Neural crest cell (in vitro differentiated cells): ENCODE results near the gene MDFIC2. TPM values are rescaled to one million over a fixed set of nuclear protein-coding genes. Genes with fewer than 3 reads are reported as not detected.
A peak's percentile ranks its signal among the peaks of the same experiment; 100 is the strongest.

Experiments used
- DNase-seq: peaks from one replicate; pipeline ENCODE4 v3.0.0; 2021; ENCODE audit warnings: low read depth, mixed read lengths, low spot score
- H3K27ac Mint-ChIP-seq: one replicate; pipeline ENCODE4 v1.8.0; 2021; ENCODE audit warnings: mild to moderate bottlenecking, mixed read lengths; ENCODE audit not compliant: unreplicated experiment
- H3K27me3 Mint-ChIP-seq: 2 replicates; pipeline ENCODE4 v1.8.0; 2021; ENCODE audit warnings: low read depth, mild to moderate bottlenecking, mixed read lengths
- H3K36me3 Mint-ChIP-seq: 2 replicates; pipeline ENCODE4 v1.8.0; 2021; ENCODE audit warnings: low read depth, mild to moderate bottlenecking, mixed read lengths
- H3K4me1 Mint-ChIP-seq: 2 replicates; pipeline ENCODE4 v1.8.0; 2021; ENCODE audit warnings: mixed read lengths
- H3K4me3 Mint-ChIP-seq: one replicate; pipeline ENCODE4 v1.8.0; 2021; ENCODE audit warnings: mild to moderate bottlenecking, mixed read lengths
- H3K9me3 Mint-ChIP-seq: 2 replicates; pipeline ENCODE4 v1.8.0; 2021; ENCODE audit warnings: mixed read lengths
- CTCF ChIP-seq: fragments of 200-600 bp; sonication (generic); conservative IDR thresholded peaks from 2 replicates; pipeline ENCODE4 v1.5.0; 2021; ENCODE audit warnings: antibody characterized with exemption, mild to moderate bottlenecking
- total RNA-seq: library from RNA; stranded (reverse); gene quantifications from 2 replicates; pipeline ENCODE4 v1.2.1, GENCODE V29; 2021

The MDFIC2 gene
- total RNA-seq, 1 donor from 2014 or later = not detected

DNA sequence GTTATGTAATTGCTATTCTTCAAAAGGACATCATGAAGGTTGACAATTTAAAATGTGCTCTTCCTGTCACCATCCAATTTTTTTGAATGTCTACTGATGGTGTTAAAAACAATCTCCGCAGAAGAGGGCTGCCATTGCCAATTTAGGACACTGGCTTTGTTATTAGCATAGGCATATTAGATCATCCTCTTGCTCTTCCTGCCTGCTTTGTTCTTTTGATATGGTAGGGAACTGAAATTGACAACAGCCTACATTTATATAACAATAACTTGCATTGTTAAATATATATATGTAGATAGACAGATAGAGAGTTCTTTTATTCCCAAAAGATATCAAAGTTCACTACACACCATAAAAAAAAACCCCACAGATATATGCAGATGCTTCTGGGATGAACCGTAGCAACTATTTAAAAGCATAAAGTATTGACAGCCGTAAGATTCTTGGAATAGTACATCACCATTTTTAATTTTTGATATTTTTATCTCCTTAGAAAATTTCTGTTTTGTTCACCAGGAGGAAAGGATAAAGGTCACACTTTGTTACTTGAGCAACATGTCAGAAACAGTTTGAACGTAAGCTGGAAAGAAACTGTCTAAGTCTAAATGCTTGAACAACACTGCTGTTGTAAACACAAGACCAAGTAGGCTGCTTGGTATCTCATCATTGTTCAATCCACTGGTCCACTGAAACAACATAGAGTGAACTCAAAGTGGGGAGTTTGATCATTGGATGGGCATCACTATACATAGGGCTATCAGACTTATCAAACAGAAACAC lies 66.5 kb downstream of the MDFIC2 start:
- H3K27me3 Mint-ChIP-seq = no peaks in the 10 kb centered on the region
- peaks cover 2% of the 10 kb centered on the region for H3K9me3 Mint-ChIP-seq
- no peak overlapping the region for H3K4me3 Mint-ChIP-seq
- no peaks in the 10 kb centered on the region for H3K36me3 Mint-ChIP-seq
- H3K4me1 Mint-ChIP-seq = no peaks in the 10 kb centered on the region
- no peak for DNase-seq
- no peak for TF ChIP-seq CTCF
- no peak overlapping the region for H3K27ac Mint-ChIP-seq

DNA sequence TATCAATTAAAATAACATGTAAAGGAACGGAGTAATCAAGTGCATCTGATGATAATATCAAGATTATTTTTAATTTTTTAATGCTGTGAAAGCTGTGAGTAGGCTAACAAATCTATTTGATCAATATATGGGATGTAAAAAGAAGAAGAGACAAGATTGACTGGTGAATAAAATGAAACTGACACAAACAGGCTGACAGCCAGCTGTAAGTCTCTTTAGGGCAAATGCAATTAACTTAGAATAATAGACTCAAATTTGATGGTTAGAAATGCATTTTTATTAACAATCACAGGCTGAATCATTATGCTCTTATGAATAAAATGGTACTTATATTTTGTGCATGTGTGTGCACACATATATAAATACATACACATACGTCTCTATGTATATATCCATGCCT lies 68.0 kb downstream of the MDFIC2 start:
- TF ChIP-seq CTCF = no peak
- H3K27me3 Mint-ChIP-seq = no peaks in the 10 kb centered on the region
- no peak for DNase-seq
- no peak overlapping the region for H3K4me3 Mint-ChIP-seq
- no peaks in the 10 kb centered on the region for H3K4me1 Mint-ChIP-seq
- no peaks in the 10 kb centered on the region for H3K36me3 Mint-ChIP-seq
- peaks cover 2% of the 10 kb centered on the region for H3K9me3 Mint-ChIP-seq
- no peak overlapping the region for H3K27ac Mint-ChIP-seq

DNA sequence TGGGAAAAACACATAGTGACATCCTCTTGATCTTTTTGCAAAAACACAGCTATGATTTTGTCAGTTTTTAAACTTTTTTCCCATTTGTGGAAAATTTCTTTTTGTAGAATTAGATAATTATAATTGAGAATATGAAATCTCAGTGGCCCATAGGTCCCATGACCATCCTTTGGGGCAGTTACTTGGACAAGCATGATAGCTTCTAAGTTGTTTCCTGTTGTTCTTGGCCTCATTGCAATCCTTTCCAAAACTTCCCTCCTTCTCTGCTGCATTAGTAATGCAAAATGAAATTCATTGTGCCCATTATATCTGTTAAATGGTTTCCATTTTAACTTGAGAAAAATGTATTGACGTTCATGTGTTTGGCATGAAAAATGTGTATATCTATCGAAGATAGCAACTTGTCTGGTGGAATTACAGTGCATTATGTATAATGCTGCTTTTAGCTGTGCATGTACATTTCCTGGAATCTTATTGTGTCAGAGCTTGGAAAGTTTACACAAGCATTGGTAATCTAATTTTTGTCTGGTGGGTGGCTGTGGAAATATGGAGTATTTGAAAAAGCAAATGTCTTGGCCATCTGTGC lies 70.0 kb downstream of the MDFIC2 start:
- no peak for TF ChIP-seq CTCF
- H3K4me3 Mint-ChIP-seq = no peak overlapping the region
- DNase-seq = no peak
- no peaks in the 10 kb centered on the region for H3K36me3 Mint-ChIP-seq
- no peaks in the 10 kb centered on the region for H3K4me1 Mint-ChIP-seq
- no peaks in the 10 kb centered on the region for H3K27me3 Mint-ChIP-seq
- peak overlapping the region; percentile 79 for H3K27ac Mint-ChIP-seq
- H3K9me3 Mint-ChIP-seq = peaks cover 2% of the 10 kb centered on the region

- H3K9me3 Mint-ChIP-seq = peaks cover 5% of the 10 kb centered on the region
Observed at GRCh38 chr3:70233812-70234211, 78.6 kb downstream of the MDFIC2 start.

GRCh38 chr3:70233112-70233511 lies 79.3 kb downstream of the MDFIC2 start:
- H3K36me3 Mint-ChIP-seq = no peaks in the 10 kb centered on the region
- peaks cover 5% of the 10 kb centered on the region for H3K9me3 Mint-ChIP-seq
- TF ChIP-seq CTCF = no peak
- H3K27ac Mint-ChIP-seq = no peak overlapping the region
- no peaks in the 10 kb centered on the region for H3K4me1 Mint-ChIP-seq
- no peak overlapping the region for H3K4me3 Mint-ChIP-seq
- no peak for DNase-seq
- H3K27me3 Mint-ChIP-seq = no peaks in the 10 kb centered on the region

More at GRCh38 chr3:70233812-70234211, 78.6 kb downstream of the MDFIC2 start:
- no peaks in the 10 kb centered on the region for H3K4me1 Mint-ChIP-seq
- H3K27me3 Mint-ChIP-seq = no peaks in the 10 kb centered on the region
- no peak overlapping the region for H3K4me3 Mint-ChIP-seq
- TF ChIP-seq CTCF = no peak
- DNase-seq = no peak
- no peaks in the 10 kb centered on the region for H3K36me3 Mint-ChIP-seq
- no peak overlapping the region for H3K27ac Mint-ChIP-seq
